IMR-90 (cell line): ENCODE measurements around the gene ATP8B3. TPM values are rescaled to one million over a fixed set of nuclear protein-coding genes. Genes with fewer than 3 reads are reported as not detected.

Source experiments
- ATAC-seq: fragments of 200-7000 bp; cut with Tn5 transposase; 2 replicates; pipeline ENCODE4 v1.9.1; 2020; ENCODE audit warnings: low read depth, mild to moderate bottlenecking, moderate library complexity
- BruUV-seq: library from RNA; stranded (reverse); fragments of 400-500 nt; replicated peaks from 2 replicates; lab custom pipeline; 2021; lab: Mats Ljungman, UMichigan
- CTCF ChIA-PET: fragments of 300-600 bp; formaldehyde crosslinking; extraction: SDS; loops from one replicate; lab custom pipeline; 2021; ENCODE audit warnings: antibody characterized with exemption; lab: Yijun Ruan, JAX
- POLR2A ChIA-PET: fragments of 300-600 bp; sonication (Branson Sonifier 250); formaldehyde crosslinking; loops from one replicate; lab custom pipeline; 2022; ENCODE audit warnings: antibody characterized with exemption; ENCODE audit not compliant: unreplicated experiment; lab: Charles Lee
- DNase-seq: peaks from one replicate; pipeline ENCODE4 v3.0.0; 2013
- H2AFZ ChIP-seq: replicated peaks from 2 replicates; pipeline ENCODE3; 2013; ENCODE audit warnings: low read length, mild to moderate bottlenecking; ENCODE audit not compliant: poor library complexity
- H2AK5ac ChIP-seq: 2 replicates; pipeline ENCODE4 v1.6.1; 2013; ENCODE audit warnings: low read depth, low read length, inconsistent platforms
- H2AK9ac ChIP-seq: replicated peaks from 2 replicates; pipeline ENCODE3; 2013; ENCODE audit warnings: mild to moderate bottlenecking, low read depth, low read length, moderate library complexity; ENCODE audit not compliant: poor library complexity
- H2BK120ac ChIP-seq: 2 replicates; pipeline ENCODE4 v1.6.1; 2013; ENCODE audit warnings: low read depth, low read length, inconsistent platforms
- H2BK15ac ChIP-seq: 3 replicates; pipeline ENCODE4 v1.6.1; 2013; ENCODE audit warnings: low read depth, low read length, inconsistent platforms
- H2BK20ac ChIP-seq: 2 replicates; pipeline ENCODE4 v1.6.1; 2013; ENCODE audit warnings: low read depth, mild to moderate bottlenecking, inconsistent platforms, low read length, moderate library complexity
- H2BK5ac ChIP-seq: 2 replicates; pipeline ENCODE4 v1.6.1; 2013; ENCODE audit warnings: mild to moderate bottlenecking, low read depth, low read length, inconsistent platforms; ENCODE audit not compliant: poor library complexity, severe bottlenecking
- H3K14ac ChIP-seq: replicated peaks from 2 replicates; pipeline ENCODE4 v1.6.1; 2013; ENCODE audit warnings: low read depth, low read length, inconsistent platforms
- H3K18ac ChIP-seq: 2 replicates; pipeline ENCODE4 v1.6.1; 2013; ENCODE audit warnings: low read depth, low read length, control low read depth
- H3K23ac ChIP-seq: 2 replicates; pipeline ENCODE4 v1.6.1; 2013; ENCODE audit warnings: low read depth, low read length, inconsistent platforms
- H3K27ac ChIP-seq: 2 replicates; pipeline ENCODE4 v1.5.1; 2013; ENCODE audit warnings: mild to moderate bottlenecking, control low read depth, low read length; ENCODE audit not compliant: insufficient read depth
- H3K27me3 ChIP-seq: 2 replicates; pipeline ENCODE4 v1.6.1; 2013; ENCODE audit warnings: low read length; ENCODE audit not compliant: control insufficient read depth, insufficient read depth
- H3K36me3 ChIP-seq: 2 replicates; pipeline ENCODE4 v1.6.1; 2013; ENCODE audit warnings: low read length, mixed read lengths; ENCODE audit not compliant: control insufficient read depth, insufficient read depth
- H3K4ac ChIP-seq: 2 replicates; pipeline ENCODE4 v1.6.1; 2013; ENCODE audit warnings: low read depth, low read length, inconsistent platforms
- H3K4me1 ChIP-seq: 2 replicates; pipeline ENCODE4 v1.6.1; 2013; ENCODE audit warnings: low read length, mixed read lengths; ENCODE audit not compliant: control insufficient read depth, insufficient read depth
- H3K4me2 ChIP-seq: 2 replicates; pipeline ENCODE4 v1.6.1; 2013; ENCODE audit warnings: low read depth, mild to moderate bottlenecking, control low read depth, low read length, moderate library complexity
- H3K4me3 ChIP-seq: 2 replicates; pipeline ENCODE4 v1.5.1; 2013; ENCODE audit warnings: low read depth, mild to moderate bottlenecking, control low read depth, low read length, moderate library complexity; ENCODE audit not compliant: insufficient read depth
- H3K56ac ChIP-seq: 2 replicates; pipeline ENCODE4 v1.6.1; 2013; ENCODE audit warnings: low read length, inconsistent platforms; ENCODE audit not compliant: insufficient read depth; ENCODE audit errors: extremely low read depth
- H3K79me1 ChIP-seq, 2 experiments: 2 replicates each; pipeline ENCODE4 v1.6.1; 2013; ENCODE audit warnings: low read length in 2 of 2, inconsistent platforms in 1 of 2, low read depth in 1 of 2
- H3K9ac ChIP-seq: 2 replicates; pipeline ENCODE4 v1.6.1; 2013; ENCODE audit warnings: low read depth, low read length, control low read depth
- H3K9me1 ChIP-seq: 2 replicates; pipeline ENCODE4 v1.6.1; 2013; ENCODE audit warnings: low read length, inconsistent platforms; ENCODE audit not compliant: insufficient read depth
- H3K9me3 ChIP-seq: 2 replicates; pipeline ENCODE4 v1.6.1; 2013; ENCODE audit warnings: low read length; ENCODE audit not compliant: control insufficient read depth, insufficient read depth
- H4K20me1 ChIP-seq: 2 replicates; pipeline ENCODE4 v1.6.1; 2013; ENCODE audit warnings: low read length, inconsistent platforms; ENCODE audit not compliant: insufficient read depth
- H4K5ac ChIP-seq: 2 replicates; pipeline ENCODE4 v1.6.1; 2013; ENCODE audit warnings: mild to moderate bottlenecking, low read depth, low read length, control low read depth
- H4K8ac ChIP-seq, 2 experiments: 2 replicates each; pipeline ENCODE4 v1.6.1; 2013; ENCODE audit warnings: low read depth in 2 of 2, low read length in 2 of 2, control low read depth in 1 of 2, inconsistent platforms in 1 of 2
- H4K91ac ChIP-seq: 2 replicates; pipeline ENCODE4 v1.6.1; 2013; ENCODE audit warnings: low read depth, low read length, inconsistent platforms; ENCODE audit not compliant: insufficient read depth
- CEBPB ChIP-seq: IDR thresholded peaks from 2 replicates; pipeline ENCODE4 v1.6.1; 2012; ENCODE audit warnings: low read depth, low read length, improper control_type of control experiment
- CHD1 ChIP-seq: IDR thresholded peaks from 2 replicates; pipeline ENCODE4 v1.6.1; 2012; ENCODE audit warnings: low read depth, low read length, improper control_type of control experiment
- MAFK ChIP-seq: IDR thresholded peaks from 2 replicates; pipeline ENCODE4 v1.6.1; 2012; ENCODE audit warnings: low read depth, low read length, improper control_type of control experiment
- MAZ ChIP-seq: IDR thresholded peaks from 2 replicates; pipeline ENCODE4 v1.6.1; 2012; ENCODE audit warnings: low read depth, mild to moderate bottlenecking, low read length, improper control_type of control experiment, moderate library complexity, borderline replicate concordance
- MXI1 ChIP-seq: IDR thresholded peaks from 2 replicates; pipeline ENCODE4 v1.6.1; 2012; ENCODE audit warnings: low read depth, mild to moderate bottlenecking, low read length, moderate library complexity, borderline replicate concordance
- RAD21 ChIP-seq: IDR thresholded peaks from 2 replicates; pipeline ENCODE4 v1.6.1; 2012; ENCODE audit warnings: low read length, improper control_type of control experiment
- RFX5 ChIP-seq: IDR thresholded peaks from 2 replicates; pipeline ENCODE4 v1.8.0; 2012; ENCODE audit warnings: low read depth, mild to moderate bottlenecking, low read length, moderate library complexity
- USF2 ChIP-seq: fragments of 150-350 bp; IDR thresholded peaks from 2 replicates; pipeline ENCODE4 v1.6.1; 2017; ENCODE audit warnings: mild to moderate bottlenecking, antibody characterized with exemption, low read length, low read depth
- WGBS, 2 experiments: methylation state at CpG; one replicate each; pipeline versions ENCODE4 v1.1.5 to v1.1.7; 2013; ENCODE audit warnings: missing lambda C conversion rate in 2 of 2; ENCODE audit not compliant: insufficient read length in 1 of 2; ENCODE audit errors: extremely low coverage in 2 of 2; 5-methylcytosine and 5-hydroxymethylcytosine counted together
- dilution Hi-C: fragments of 300-500 bp; cut with HindIII; formaldehyde crosslinking; loops from one replicate; pipeline ENCODE4 v1.14.3; 2018; ENCODE audit warnings: low sequenced_read_pairs; ENCODE audit not compliant: unreplicated experiment
- in situ Hi-C: fragments of 300-500 bp; cut with MboI; formaldehyde crosslinking; loops from 3 replicates; pipeline ENCODE4 v1.14.3; 2019; ENCODE audit warnings: low sequenced_read_pairs, inconsistent platforms, mixed read lengths
- intact Hi-C: fragments of 100-400 bp; cut with micrococcal nuclease; formaldehyde crosslinking; loops from 2 replicates; pipeline ENCODE4 v1.10.0; 2022
- polyA plus RNA-seq, 3 experiments: library from polyadenylated mRNA; depleted of rRNA; stranded (reverse); fragments of >200 nt; gene quantifications; 2 replicates each; pipeline ENCODE4 v1.2.3, GENCODE V29; 2012; ENCODE audit warnings: low replicate concordance in 1 of 3
- total RNA-seq: library from RNA; depleted of rRNA; stranded (reverse); fragments of >200 nt; gene quantifications from 2 replicates; pipeline ENCODE4 v1.2.3, GENCODE V29; 2012

ATP8B3 gene
- total and polyA plus RNA-seq, 2 of the 4 experiments (the other 2 are of a cell fraction): 1.6 to 8.1 TPM

GRCh38 chr19:1807030-1807694 is 4.9 kb downstream of the ATP8B3 start:
- no peaks in the 10 kb centered on the region for H4K20me1 ChIP-seq
- H2BK5ac ChIP-seq: no peak overlapping the region
- WGBS, 2 experiments: 73% methylated on average over 13 of the region's 28 CpGs; no CpG with 5 or more reads in 1 of the 2 experiments
- H3K36me3 ChIP-seq: peaks cover 17% of the 10 kb centered on the region
- H2AK9ac ChIP-seq: peak overlapping the region; percentile 42
- in situ Hi-C loops: no loop called here
- H4K91ac ChIP-seq: no peak overlapping the region
- no peak overlapping the region for H3K14ac ChIP-seq
- H3K9ac ChIP-seq: no peak overlapping the region
- no peaks in the 10 kb centered on the region for H3K9me3 ChIP-seq
- H2BK20ac ChIP-seq: no peak overlapping the region
- H3K27me3 ChIP-seq: no peaks in the 10 kb centered on the region
- H3K23ac ChIP-seq: no peak overlapping the region
- peaks cover 0 to 6% of the 10 kb centered on the region in 2 experiments; a peak in 2 of 4 replicates for H3K79me1 ChIP-seq
- no peak overlapping the region for H4K8ac ChIP-seq
- H3K56ac ChIP-seq: no peak overlapping the region
- peaks cover 5% of the 10 kb centered on the region for H3K4me1 ChIP-seq
- no peak overlapping the region for H3K4ac ChIP-seq
- H2BK15ac ChIP-seq: no peak overlapping the region
- no peak overlapping the region for H2BK120ac ChIP-seq
- no peak overlapping the region for H3K18ac ChIP-seq
- no peak overlapping the region for H4K5ac ChIP-seq
- no TSS peak for BruUV-seq
- no peak overlapping the region for H3K4me2 ChIP-seq
- intact Hi-C loops: no loop called here
- H2AFZ ChIP-seq: no peak overlapping the region
- TF ChIP-seq MAZ (no peak), RAD21 (no peak), MXI1 (no peak), USF2 (no peak), CEBPB (no peak), MAFK (no peak), CHD1 (no peak), RFX5 (no peak)
- no peak overlapping the region for H3K4me3 ChIP-seq
- ChIA-PET POLR2A (no interaction called here), CTCF (no interaction called here)
- DNase-seq: no peak
- no peak overlapping the region for H2AK5ac ChIP-seq
- dilution Hi-C loops: no loop called here
- H3K9me1 ChIP-seq: peaks cover 4% of the 10 kb centered on the region; the same call in 1 of the 2 replicates
- H3K27ac ChIP-seq: no peak overlapping the region
- ATAC-seq: no peak
